GM13977 (cell line): ENCODE measurements around the gene RECK.
"Not testable (repeated sequence)": the region's sequence is repeated elsewhere in the genome, so short reads cannot be mapped to it uniquely, and the experiment has no call there.

Source experiments
- DNase-seq: peaks from one replicate; pipeline ENCODE4 v3.0.0; 2012; ENCODE audit warnings: low spot score
- in situ Hi-C: fragments of 300-500 bp; cut with MboI; formaldehyde crosslinking; loops from one replicate; pipeline ENCODE4 v1.12.0; 2022; ENCODE audit warnings: low sequenced_read_pairs, low pct_unique_long_range_greater_than_20kb, mixed read lengths, inconsistent platforms; ENCODE audit not compliant: unreplicated experiment
- TF ChIP-seq, protein P1 (sequence below): IDR thresholded peaks from 2 replicates; pipeline ENCODE4 v1.5.1; 2012; ENCODE audit warnings: mild to moderate bottlenecking, control low read depth; ENCODE audit not compliant: insufficient read depth; ENCODE audit errors: extremely low read depth, missing control alignments

Gene RECK

DNA sequence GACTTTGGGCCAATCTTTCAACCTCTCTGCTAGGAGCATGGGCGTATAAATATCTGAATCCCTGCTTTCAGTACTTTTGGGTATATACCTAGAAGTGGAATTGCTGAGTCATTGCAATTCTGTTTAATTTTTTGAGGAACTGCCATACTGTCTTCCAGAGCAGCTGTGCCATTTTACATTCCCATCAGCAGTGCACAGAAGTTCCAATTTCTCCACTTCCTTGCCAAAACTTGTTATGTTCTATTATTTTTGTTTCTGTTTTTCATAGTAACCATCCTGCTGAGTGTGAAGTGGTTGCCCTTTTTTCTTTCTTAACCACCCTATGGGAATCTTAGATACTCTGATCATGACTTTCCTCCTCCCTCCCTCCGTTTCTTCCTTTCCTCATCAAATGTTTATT, 121.4 kb downstream of the RECK start:
- in situ Hi-C loops: no loop called here
- no peak for DNase-seq
- TF ChIP-seq, protein P1, sequence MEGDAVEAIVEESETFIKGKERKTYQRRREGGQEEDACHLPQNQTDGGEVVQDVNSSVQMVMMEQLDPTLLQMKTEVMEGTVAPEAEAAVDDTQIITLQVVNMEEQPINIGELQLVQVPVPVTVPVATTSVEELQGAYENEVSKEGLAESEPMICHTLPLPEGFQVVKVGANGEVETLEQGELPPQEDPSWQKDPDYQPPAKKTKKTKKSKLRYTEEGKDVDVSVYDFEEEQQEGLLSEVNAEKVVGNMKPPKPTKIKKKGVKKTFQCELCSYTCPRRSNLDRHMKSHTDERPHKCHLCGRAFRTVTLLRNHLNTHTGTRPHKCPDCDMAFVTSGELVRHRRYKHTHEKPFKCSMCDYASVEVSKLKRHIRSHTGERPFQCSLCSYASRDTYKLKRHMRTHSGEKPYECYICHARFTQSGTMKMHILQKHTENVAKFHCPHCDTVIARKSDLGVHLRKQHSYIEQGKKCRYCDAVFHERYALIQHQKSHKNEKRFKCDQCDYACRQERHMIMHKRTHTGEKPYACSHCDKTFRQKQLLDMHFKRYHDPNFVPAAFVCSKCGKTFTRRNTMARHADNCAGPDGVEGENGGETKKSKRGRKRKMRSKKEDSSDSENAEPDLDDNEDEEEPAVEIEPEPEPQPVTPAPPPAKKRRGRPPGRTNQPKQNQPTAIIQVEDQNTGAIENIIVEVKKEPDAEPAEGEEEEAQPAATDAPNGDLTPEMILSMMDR: no peak

DNA sequence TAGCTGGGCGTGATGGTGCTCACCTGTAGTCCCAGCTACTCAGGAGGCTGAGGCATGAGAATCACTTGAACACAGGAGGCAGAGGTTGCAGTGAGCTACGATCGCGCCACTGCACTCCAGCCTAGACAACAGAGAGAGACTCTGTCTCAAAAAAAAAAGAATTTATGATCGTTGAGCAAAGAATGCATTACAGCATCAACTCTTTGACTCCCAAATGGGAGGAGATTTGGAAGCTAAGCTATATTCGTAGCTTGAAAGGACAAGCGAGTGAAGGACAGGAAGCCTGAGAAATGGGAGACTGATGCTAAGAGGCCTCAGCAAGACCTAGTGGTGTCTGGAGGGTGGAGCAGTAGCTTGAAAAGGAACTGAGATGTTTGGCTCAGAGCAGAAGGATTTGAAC, 122.2 kb downstream of the RECK start:
- no peak for DNase-seq
- in situ Hi-C loops: no loop called here
- TF ChIP-seq, protein P1: no peak

DNA sequence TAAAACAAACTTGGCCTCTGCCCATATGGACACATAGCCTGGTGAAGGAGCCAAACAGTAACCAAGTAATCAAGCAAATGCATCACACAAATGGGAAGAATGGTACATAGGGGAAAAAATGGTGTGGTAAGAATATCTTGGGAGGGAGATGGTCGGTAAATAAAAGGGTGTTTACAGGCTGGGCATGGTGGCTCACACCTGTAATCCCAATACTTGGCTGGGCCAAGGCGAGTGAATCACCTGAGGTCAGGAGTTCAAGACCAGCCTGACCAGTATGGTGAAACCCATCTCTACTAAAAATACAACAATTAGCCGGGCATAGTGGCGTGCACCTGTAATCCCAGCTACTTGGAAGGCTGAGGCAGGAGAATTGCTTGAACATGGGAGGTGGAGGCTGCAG, 122.8 kb downstream of the RECK start:
- DNase-seq, in situ Hi-C loops: not testable (repeated sequence)

DNA sequence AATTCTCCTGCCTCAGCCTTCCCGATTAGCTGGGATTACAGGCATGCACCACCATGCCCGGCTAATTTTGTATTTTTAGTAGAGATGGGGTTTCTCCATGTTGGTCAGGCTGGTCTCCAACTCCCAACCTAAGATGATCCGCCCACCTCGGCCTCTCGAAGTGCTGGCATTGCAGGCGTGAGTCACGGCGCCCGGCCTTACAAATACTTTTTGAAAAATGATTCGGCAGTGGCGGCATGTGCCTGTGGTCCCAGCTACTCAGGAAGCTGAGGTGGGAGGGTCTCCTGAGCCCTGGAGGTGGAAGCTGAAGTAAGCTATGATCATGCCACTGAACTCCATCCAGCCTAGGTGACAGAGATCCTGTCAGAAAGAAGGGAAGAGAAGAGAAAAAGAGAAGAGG, 123.4 kb downstream of the RECK start:
- DNase-seq, in situ Hi-C loops: not testable (repeated sequence)

DNA sequence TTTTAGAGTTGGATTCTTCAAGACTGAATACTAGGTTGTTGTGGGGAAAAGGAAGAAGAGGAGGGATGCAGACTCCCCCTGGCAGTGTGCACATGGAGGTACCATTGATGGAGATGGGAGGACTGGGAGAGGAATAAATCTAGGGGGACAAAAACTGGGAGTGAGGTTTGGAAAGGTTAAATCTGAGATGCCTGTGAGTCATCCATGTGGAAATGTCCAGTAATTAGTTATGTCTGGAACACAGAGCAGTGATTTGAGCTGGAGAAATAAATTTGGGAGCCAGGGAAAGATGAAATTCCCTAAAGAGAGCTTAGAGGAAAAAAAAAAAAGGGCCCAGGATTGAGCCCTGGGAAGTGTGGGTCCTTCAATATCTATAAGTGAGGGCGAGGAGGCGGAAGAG, 124.5 kb downstream of the RECK start:
- in situ Hi-C loops: no loop called here
- TF ChIP-seq, protein P1: no peak
- DNase-seq: no peak

DNA sequence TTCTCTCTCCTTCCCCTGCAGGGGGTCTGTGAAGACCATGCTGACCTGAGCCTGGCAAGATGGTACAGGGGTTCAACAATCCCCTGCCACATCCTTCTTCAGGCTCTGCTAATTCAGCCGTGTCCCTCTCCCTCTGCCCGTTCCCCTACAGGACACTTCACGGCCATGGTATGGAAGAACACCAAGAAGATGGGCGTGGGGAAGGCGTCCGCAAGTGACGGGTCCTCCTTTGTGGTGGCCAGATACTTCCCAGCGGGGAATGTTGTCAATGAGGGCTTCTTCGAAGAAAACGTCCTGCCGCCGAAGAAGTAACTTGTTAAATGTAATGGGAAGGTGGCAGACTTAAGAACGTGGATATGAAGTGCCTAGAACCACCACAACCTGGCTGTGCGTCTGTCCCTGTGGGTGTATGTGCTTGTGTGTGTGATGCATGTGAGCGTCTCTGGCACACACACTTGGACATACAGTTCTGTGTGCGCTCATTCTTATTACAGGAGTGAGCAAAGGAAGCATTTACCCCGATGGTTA, 125.6 kb downstream of the RECK start:
- no peak for DNase-seq
- in situ Hi-C loops: no loop called here
- TF ChIP-seq, protein P1: no peak

DNA sequence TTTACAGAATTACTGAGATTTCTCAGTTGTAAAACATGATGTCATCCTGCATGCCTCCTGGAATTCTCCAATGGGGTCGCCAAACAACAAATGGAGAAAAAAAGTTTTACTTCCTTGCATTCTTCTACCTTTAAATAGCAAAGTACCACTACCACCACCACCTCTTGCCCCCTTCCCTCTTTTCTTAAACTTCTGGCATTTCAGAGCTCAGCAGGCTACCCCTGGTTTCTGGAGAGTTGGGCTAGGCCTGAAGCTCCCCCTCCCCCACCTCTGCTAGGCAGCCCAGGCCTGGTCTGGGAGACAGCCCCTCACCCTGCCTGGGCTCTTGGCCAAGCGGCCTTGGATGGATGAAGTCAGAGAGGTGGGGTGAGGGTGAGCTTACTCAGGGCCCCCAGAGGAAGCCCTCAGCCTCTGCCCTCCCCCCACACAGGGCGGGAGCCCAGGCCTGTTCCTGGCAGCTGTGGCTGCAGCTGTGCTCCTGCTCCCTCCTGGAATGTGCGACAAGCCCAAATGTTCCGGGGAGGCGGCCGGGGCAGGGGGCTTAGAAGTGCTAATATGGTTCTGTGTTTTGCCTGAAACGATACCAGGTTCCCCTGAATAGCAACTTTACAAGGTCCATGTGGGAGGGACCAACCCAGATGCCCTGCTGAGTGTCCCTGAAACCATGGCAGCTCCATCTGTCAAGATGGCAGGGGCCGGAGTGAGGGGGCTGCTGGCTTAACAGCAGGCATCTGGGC, 126.5 kb downstream of the RECK start:
- in situ Hi-C loops: no loop called here
- DNase-seq: no peak
- TF ChIP-seq, protein P1: no peak

DNA sequence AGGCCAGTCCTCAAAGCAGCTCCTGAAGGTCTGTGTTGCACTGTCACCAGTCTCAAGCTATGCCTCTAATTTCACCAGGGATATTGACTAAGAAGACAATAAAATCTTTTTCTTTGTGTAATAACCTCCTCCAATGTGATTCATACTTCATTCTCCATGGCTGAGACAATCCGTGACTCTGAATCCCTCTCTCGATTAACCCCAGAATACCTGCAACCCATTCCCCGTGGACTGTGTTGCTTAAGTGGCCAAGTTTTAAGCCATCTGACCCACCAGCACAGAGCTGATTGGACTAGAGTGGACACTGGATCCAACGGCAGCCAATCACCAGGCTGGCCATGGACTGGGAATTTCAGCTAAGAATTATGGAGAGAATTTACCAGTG, 127.1 kb downstream of the RECK start:
- TF ChIP-seq, protein P1: no peak
- in situ Hi-C loops: no loop called here
- DNase-seq: no peak
